PC-3 (cell line): ENCODE results near the gene GRXCR2. TPM values are rescaled to one million over a fixed set of nuclear protein-coding genes. Genes with fewer than 3 reads are reported as not detected.

Source experiments
- ATAC-seq: fragments of 200-7000 bp; cut with Tn5 transposase; 2 replicates; pipeline ENCODE4 v1.9.1; 2020; ENCODE audit warnings: mild to moderate bottlenecking, moderate library complexity
- BruUV-seq: library from RNA; stranded (reverse); fragments of 400-500 nt; replicated peaks from 2 replicates; lab custom pipeline; 2021; lab: Mats Ljungman, UMichigan
- CTCF ChIA-PET: fragments of 300-600 bp; sonication (Branson Sonifier 250); formaldehyde crosslinking; loops from one replicate; lab custom pipeline; 2022; ENCODE audit warnings: antibody characterized with exemption; lab: Charles Lee
- POLR2A ChIA-PET: fragments of 300-600 bp; sonication (Branson Sonifier 250); formaldehyde crosslinking; loops from one replicate; lab custom pipeline; 2022; ENCODE audit warnings: antibody characterized with exemption; ENCODE audit not compliant: unreplicated experiment; lab: Charles Lee
- DNase-seq: peaks from one replicate; pipeline ENCODE4 v3.0.0-alpha.2; 2015
- H2AFZ ChIP-seq: fragments of 300-600 bp; sonication (generic); 2 replicates; pipeline ENCODE4 v1.6.0; 2016; ENCODE audit warnings: antibody characterized with exemption, low read length
- H3F3A ChIP-seq: fragments of 300-600 bp; sonication (generic); one replicate; pipeline ENCODE4 v1.6.0; 2017; ENCODE audit warnings: antibody characterized with exemption, low read length, control low read depth, mild to moderate bottlenecking; ENCODE audit not compliant: unreplicated experiment
- H3K27ac ChIP-seq: fragments of 300-600 bp; sonication (generic); 2 replicates; pipeline ENCODE4 v1.5.1; 2016; ENCODE audit warnings: mild to moderate bottlenecking, low read length
- H3K27me3 ChIP-seq: fragments of 300-600 bp; sonication (generic); 2 replicates; pipeline ENCODE4 v1.6.1; 2016; ENCODE audit warnings: low read length, mixed read lengths
- H3K36me3 ChIP-seq: fragments of 300-600 bp; sonication (generic); 2 replicates; pipeline ENCODE4 v1.6.1; 2016; ENCODE audit warnings: low read depth, mixed run types, low read length, mixed read lengths
- H3K4me1 ChIP-seq: fragments of 300-600 bp; sonication (generic); 2 replicates; pipeline ENCODE4 v1.5.1; 2016; ENCODE audit warnings: low read length; ENCODE audit not compliant: insufficient read depth
- H3K4me2 ChIP-seq: fragments of 300-600 bp; sonication (generic); 2 replicates; pipeline ENCODE4 v1.6.0; 2016; ENCODE audit warnings: low read length
- H3K4me3 ChIP-seq: fragments of 300-600 bp; sonication (generic); 2 replicates; pipeline ENCODE4 v1.5.1; 2016; ENCODE audit warnings: mild to moderate bottlenecking, low read length, mixed read lengths
- H3K79me2 ChIP-seq: fragments of 300-600 bp; sonication (generic); 2 replicates; pipeline ENCODE4 v1.6.1; 2017; ENCODE audit warnings: low read length, mixed read lengths
- H3K9ac ChIP-seq: fragments of 300-600 bp; sonication (generic); 2 replicates; pipeline ENCODE4 v1.6.0; 2016; ENCODE audit warnings: mild to moderate bottlenecking, low read length
- H3K9me2 ChIP-seq: fragments of 300-600 bp; sonication (generic); replicated peaks from 2 replicates; pipeline ENCODE4 v1.6.1; 2016; ENCODE audit warnings: mixed run types, low read length, mixed read lengths
- H3K9me3 ChIP-seq: fragments of 300-600 bp; sonication (generic); 2 replicates; pipeline ENCODE4 v1.6.1; 2016; ENCODE audit warnings: low read length, mixed read lengths
- H4K20me1 ChIP-seq: fragments of 300-600 bp; sonication (generic); 2 replicates; pipeline ENCODE4 v1.6.1; 2016; ENCODE audit warnings: low read length, mixed read lengths
- CTCF ChIP-seq: fragments of 300-600 bp; sonication (generic); conservative IDR thresholded peaks from 2 replicates; pipeline ENCODE4 v1.5.1; 2017; ENCODE audit warnings: antibody characterized with exemption, low read depth, mild to moderate bottlenecking, low read length
- EZH2 ChIP-seq: fragments of 300-600 bp; sonication (generic); IDR thresholded peaks from one replicate; pipeline ENCODE4 v1.6.1; 2017; ENCODE audit warnings: antibody characterized with exemption, mild to moderate bottlenecking, low read length; ENCODE audit not compliant: unreplicated experiment
- EZH2phosphoT487 ChIP-seq: fragments of 300-600 bp; sonication (generic); IDR thresholded peaks from 2 replicates; pipeline ENCODE4 v1.6.1; 2018; ENCODE audit warnings: mild to moderate bottlenecking, antibody characterized with exemption, low read length, borderline replicate concordance
- intact Hi-C: fragments of 100-400 bp; cut with micrococcal nuclease; formaldehyde crosslinking; loops from 2 replicates; pipeline ENCODE4 v1.9.0; 2023
- total RNA-seq: library from RNA; depleted of rRNA; stranded (reverse); fragments of >200 nt; gene quantifications from 2 replicates; pipeline ENCODE4 v1.2.3, GENCODE V29; 2014

GRXCR2 gene
- total RNA-seq, 1 experiment from 2014 or later = not detected

- Histone ChIP-seq H3F3A (no peaks in the 10 kb centered on the region), H3K9me3 (no peaks in the 10 kb centered on the region), H3K9me2 (no peaks in the 10 kb centered on the region), H3K27ac (no peak overlapping the region), H3K4me1 (no peaks in the 10 kb centered on the region), H4K20me1 (no peaks in the 10 kb centered on the region), H2AFZ (no peak overlapping the region), H3K79me2 (no peaks in the 10 kb centered on the region), H3K4me3 (no peak overlapping the region), H3K27me3 (no peaks in the 10 kb centered on the region), H3K4me2 (no peak overlapping the region), H3K36me3 (no peaks in the 10 kb centered on the region), H3K9ac (no peak overlapping the region)
- CTCF ChIA-PET = no interaction called here
- POLR2A ChIA-PET = no interaction called here
- no peak for TF ChIP-seq EZH2
- TF ChIP-seq CTCF = no peak
- TF ChIP-seq EZH2phosphoT487 = no peak
- DNase-seq (no peak), ATAC-seq (no peak)
- no TSS peak for BruUV-seq
- intact Hi-C loops = loop anchor here (2.0 kb wide), 1 partner anchor 1619 kb away; no protein-coding TSS in a partner anchor
Measured at GRCh38 chr5:145824040-145824439, 48.8 kb downstream of the GRXCR2 start.

DNA sequence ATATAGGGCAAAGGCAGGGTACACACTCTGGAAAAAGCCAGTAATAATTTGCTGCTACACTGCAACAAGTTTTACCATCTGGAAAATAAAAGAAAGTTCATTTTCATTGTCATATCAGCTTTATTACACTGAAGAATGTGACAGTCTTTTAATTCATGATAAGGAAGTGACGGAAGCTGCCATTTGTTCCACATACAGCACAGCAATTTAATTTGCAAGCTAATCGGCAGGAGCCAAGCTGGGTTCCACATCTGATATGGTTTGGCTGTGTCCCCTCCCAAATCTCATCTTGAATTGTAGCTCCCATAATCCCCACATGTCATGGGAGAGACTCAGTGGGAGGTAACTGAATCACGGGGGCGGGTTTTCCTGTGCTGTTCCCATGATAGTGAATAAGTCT, 54.2 kb downstream of the GRXCR2 start:
- Histone ChIP-seq H4K20me1 (no peaks in the 10 kb centered on the region), H3K36me3 (no peaks in the 10 kb centered on the region), H3K79me2 (no peaks in the 10 kb centered on the region), H3K27ac (no peak overlapping the region), H3K9ac (no peak overlapping the region), H3K4me1 (no peaks in the 10 kb centered on the region), H3K4me2 (no peak overlapping the region), H3F3A (no peaks in the 10 kb centered on the region), H3K27me3 (no peaks in the 10 kb centered on the region), H3K9me2 (no peaks in the 10 kb centered on the region), H3K9me3 (no peaks in the 10 kb centered on the region), H2AFZ (no peak overlapping the region), H3K4me3 (no peak overlapping the region)
- TF ChIP-seq EZH2 (no peak), CTCF (no peak), EZH2phosphoT487 (no peak)
- ChIA-PET POLR2A (no interaction called here), CTCF (no interaction called here)
- intact Hi-C loops = no loop called here
- DNase-seq = no peak
- ATAC-seq = no peak
- BruUV-seq = no TSS peak

DNA sequence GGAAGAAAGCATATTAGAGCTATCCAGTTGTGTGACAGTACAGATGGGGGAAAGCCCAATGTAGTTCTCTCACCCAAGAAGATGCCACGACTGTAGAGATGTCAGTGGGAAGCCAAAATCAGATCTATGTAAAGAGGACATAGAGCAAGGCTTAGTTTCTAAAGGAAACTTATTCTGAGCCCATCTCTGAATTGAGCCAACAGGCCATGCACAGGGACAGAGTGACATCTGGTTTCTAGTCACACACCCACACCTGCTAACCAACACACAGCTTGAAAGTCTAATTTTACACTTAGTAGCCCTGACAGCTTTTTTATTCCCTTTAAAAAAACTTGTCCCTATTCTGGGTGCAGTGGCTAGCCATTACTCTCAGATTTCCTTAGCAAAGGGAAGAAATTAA, 59.9 kb downstream of the GRXCR2 start:
- H3K9me2 ChIP-seq = no peaks in the 10 kb centered on the region
- no peak overlapping the region for H3K4me3 ChIP-seq
- H3K27me3 ChIP-seq = no peaks in the 10 kb centered on the region
- H3F3A ChIP-seq = no peaks in the 10 kb centered on the region
- no peaks in the 10 kb centered on the region for H3K36me3 ChIP-seq
- no peaks in the 10 kb centered on the region for H3K79me2 ChIP-seq
- no peak for DNase-seq
- intact Hi-C loops = no loop called here
- H3K4me1 ChIP-seq = no peaks in the 10 kb centered on the region
- ChIA-PET CTCF (interaction anchor here (0.6 to 1.6 kb wide), 2 partner anchors 92 to 116 kb away, joined by 4 to 5 read pairs; no protein-coding TSS in a partner anchor), POLR2A (no interaction called here)
- no peak overlapping the region for H3K27ac ChIP-seq
- H3K9ac ChIP-seq = no peak overlapping the region
- H2AFZ ChIP-seq = no peak overlapping the region
- no peak for TF ChIP-seq CTCF
- no peak for TF ChIP-seq EZH2phosphoT487
- no peak for TF ChIP-seq EZH2
- no peak for ATAC-seq
- no peaks in the 10 kb centered on the region for H4K20me1 ChIP-seq
- BruUV-seq = no TSS peak
- H3K4me2 ChIP-seq = no peak overlapping the region
- H3K9me3 ChIP-seq = no peaks in the 10 kb centered on the region
